ENCODE measurements around the gene NFATC1.
"Not testable (repeated sequence)": the region's sequence is repeated elsewhere in the genome, so short reads cannot be mapped to it uniquely, and the experiment has no call there.

The NFATC1 gene

GRCh38 chr18:79376661-79377060 lies 19.1 kb upstream of the NFATC1 start:
- not testable (repeated sequence) for DNase-seq

- DNase-seq = no peak
Measured at GRCh38 chr18:79377187-79377891, 18.4 kb upstream of the NFATC1 start.

DNA sequence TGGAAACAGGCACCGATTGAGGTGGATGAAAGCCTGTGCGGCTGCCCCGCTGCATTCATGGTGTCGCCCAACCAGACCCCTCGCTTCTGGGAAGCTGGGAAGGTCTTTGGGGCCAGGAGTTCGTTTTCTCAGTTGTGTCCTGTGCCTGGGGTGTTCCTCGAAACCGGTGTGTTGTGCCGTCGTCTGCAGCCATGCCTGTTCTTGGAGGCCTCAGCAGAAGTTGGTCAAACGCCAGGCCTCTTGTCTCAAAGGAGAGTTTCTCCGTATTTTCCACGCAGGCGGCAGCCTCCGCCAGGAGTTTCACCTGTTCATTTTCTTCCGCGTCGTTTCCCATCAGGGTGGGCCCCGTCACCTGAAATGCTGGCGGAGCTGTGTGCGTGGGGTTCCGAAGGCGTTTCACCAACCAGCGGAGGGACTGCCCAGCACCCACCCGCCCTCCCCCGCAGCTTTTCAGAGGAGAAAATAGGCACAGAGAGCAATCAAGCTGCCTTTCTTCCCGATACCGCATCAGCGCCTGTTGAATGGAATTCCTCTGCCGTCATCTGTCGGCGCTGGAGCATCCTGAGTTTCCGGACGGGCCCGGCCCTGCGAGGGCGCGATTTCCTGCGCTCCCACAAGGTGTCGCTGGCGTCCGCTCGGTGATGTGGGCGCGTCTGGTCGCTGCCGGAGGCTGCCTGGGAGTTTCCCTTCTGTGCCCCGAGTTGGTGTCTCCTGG lies 17.0 kb upstream of the NFATC1 start:
- peak; percentile 66 for DNase-seq

GRCh38 chr18:79379251-79379905 lies 16.4 kb upstream of the NFATC1 start:
- DNase-seq = no peak

- no peak for DNase-seq
Measured at GRCh38 chr18:79379931-79380815, 15.6 kb upstream of the NFATC1 start.

GRCh38 chr18:79380816-79381806 lies 14.6 kb upstream of the NFATC1 start:
- peak; percentile 49 for DNase-seq

DNA sequence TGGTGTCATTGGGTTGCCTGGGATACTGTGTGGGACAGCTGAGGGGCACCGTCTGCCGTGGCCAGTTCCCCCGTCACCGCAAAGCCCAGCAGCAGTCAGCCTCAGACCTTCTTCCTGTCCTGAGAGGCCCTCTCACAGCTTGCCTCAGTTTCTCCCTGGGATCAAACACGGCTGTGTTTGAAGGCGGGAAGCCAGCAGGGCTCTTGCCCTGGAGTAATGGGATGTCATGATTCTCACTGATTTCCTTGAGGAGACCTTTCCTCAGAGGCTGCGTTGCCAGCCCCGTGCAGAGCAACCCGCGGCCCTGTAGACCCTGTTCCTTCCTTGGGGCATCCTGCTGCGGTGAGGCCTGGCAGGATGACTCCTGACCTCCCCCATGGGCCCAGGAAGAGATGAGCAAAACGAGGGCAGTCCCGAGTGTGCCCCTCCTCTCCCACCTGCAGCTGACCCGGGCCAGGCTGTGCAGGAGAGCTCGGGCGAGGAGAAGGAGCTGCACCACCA lies 13.9 kb upstream of the NFATC1 start:
- DNase-seq = no peak

- DNase-seq = no peak
Measured at GRCh38 chr18:79382681-79383387, 12.9 kb upstream of the NFATC1 start.

GRCh38 chr18:79383388-79384056 lies 12.2 kb upstream of the NFATC1 start:
- DNase-seq = no peak

DNA sequence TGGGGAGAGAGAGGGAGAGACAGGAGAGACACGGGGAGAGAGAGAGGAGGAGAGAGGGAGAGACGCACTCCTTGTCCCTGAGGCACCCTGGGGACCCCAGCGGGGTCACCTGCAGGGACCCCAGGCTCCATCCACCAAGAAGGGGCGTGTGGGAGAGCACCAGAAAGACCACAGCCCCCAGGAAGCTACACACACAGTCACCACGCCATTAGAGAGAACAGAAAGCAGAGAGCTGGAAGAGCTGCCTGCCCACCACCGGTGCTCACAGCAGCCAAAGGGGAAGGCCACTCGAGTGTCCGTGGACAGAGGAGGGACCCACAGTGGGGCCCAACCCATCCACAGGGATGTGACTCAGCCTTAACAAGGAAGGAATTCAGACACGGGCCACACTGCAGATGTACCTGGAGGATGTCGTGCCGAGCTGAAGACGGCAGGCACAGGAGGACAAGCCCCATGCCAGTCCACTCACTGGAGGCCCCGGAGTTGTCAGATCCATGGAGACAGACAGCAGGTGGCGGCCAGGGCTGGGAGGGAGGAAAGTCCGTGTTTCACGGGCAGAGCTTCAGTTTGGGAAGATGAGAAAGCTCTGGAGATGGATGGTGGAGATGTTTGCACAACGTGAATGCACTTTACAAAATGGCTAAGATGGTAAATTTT lies 11.5 kb upstream of the NFATC1 start:
- DNase-seq = no peak

- DNase-seq = no peak
Measured at GRCh38 chr18:79384834-79385233, 10.9 kb upstream of the NFATC1 start.

DNA sequence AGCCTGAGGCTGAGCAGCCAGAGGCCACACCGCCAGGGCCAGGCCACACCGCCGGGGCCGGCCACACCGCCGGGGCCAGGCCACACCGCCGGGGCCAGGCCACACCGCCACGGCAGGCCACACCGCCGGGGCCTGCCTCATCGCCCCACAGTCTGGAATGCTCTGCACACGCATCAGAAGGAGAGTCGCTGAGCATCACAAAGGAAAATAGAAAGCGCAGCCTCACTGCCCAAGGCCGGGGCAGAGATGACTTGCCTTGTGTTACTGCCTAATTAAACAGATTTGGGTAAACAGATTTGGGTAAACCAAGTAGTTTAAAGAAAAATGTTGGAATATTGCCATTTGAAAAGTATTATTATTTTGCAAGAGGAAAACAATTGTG lies 10.4 kb upstream of the NFATC1 start:
- no peak for DNase-seq

GRCh38 chr18:79385708-79386341 lies 9.9 kb upstream of the NFATC1 start:
- no peak for DNase-seq

DNA sequence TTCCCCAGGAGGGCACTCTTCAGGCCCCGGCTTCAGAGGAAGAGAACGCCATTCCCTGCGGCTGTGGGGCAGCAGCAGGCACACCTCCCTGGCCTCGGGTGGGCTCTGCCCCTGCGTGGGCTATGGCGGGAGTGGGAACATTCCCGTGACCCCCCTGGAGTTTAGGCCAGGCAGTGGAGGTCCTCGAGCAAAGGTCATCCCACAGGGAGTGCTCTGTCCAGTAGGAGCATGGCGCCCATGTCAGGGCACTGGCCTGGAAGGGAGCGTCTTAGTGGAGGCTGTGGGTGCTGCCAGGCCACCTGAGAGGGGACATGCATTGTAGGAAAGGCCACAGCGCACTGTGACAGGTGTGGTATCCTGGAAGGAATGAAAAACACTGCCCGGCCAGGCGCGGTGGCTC lies 9.2 kb upstream of the NFATC1 start:
- DNase-seq = no peak

DNA sequence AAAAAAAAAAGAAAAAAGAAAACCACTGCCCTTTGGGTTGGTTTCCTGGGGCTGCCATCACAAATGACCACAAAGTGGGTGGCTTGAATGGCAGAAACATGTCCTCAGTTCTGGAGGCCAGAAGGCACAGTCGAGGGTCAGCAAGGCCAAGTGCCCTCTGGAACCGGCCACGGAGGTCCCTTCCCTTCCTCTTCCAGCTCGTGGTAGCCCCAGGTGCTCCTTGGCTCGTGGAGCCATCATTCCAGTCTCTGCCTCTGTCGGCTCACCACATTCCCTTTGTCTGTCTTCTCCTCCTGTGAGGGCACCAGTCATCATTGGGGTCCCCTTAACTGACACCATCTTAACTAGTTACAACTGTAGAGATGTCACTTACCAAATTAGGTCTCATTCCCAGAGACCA lies 8.5 kb upstream of the NFATC1 start:
- DNase-seq = no peak

- no peak for DNase-seq
Measured at GRCh38 chr18:79387615-79388014, 8.1 kb upstream of the NFATC1 start.

- DNase-seq = no peak
Measured at GRCh38 chr18:79388043-79388442, 7.7 kb upstream of the NFATC1 start.

GRCh38 chr18:79389689-79390088 lies 6.0 kb upstream of the NFATC1 start:
- DNase-seq = no peak

DNA sequence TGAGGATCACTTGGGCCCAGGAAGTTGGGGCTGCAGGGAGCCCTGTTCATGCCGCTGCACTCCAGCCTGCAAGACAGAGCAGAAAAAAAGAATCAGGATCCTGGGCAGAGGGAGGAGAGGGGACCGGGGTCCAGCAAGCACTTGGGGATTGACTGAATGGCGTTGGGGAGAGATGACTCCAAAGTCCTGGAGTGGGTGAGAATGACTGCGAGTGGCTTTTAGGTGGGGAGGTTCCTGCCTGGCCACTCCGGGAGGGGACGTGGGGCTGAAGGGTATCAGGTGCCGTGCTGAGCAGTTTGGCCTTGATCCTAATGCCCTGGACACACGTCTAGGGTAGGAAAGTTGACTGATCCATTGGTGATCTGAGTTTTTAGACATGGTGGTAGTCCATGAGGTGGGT lies 3.5 kb upstream of the NFATC1 start:
- no peak for DNase-seq
